Osteocyte (in vitro differentiated cells): ENCODE results near the gene DPEP2. TPM values are rescaled to one million over a fixed set of nuclear protein-coding genes. Genes with fewer than 3 reads are reported as not detected.
"Not testable (repeated sequence)": the region's sequence is repeated elsewhere in the genome, so short reads cannot be mapped to it uniquely, and the experiment has no call there.

ENCODE experiments used
- DNase-seq: peaks from one replicate; pipeline ENCODE4 v3.0.0; 2021; ENCODE audit warnings: mixed read lengths; ENCODE audit not compliant: unreplicated experiment; ENCODE audit errors: extremely low spot score
- H3K27ac Mint-ChIP-seq: one replicate; pipeline ENCODE4 v1.8.0; 2021; ENCODE audit warnings: mild to moderate bottlenecking, mixed read lengths; ENCODE audit not compliant: unreplicated experiment
- H3K27me3 Mint-ChIP-seq: one replicate; pipeline ENCODE4 v1.8.0; 2021; ENCODE audit warnings: mixed read lengths; ENCODE audit not compliant: unreplicated experiment
- H3K36me3 Mint-ChIP-seq: one replicate; pipeline ENCODE4 v1.8.0; 2021; ENCODE audit warnings: mixed read lengths; ENCODE audit not compliant: unreplicated experiment
- H3K4me1 Mint-ChIP-seq: one replicate; pipeline ENCODE4 v1.8.0; 2021; ENCODE audit warnings: mixed read lengths; ENCODE audit not compliant: unreplicated experiment
- H3K4me3 Mint-ChIP-seq: one replicate; pipeline ENCODE4 v1.8.0; 2021; ENCODE audit warnings: mild to moderate bottlenecking, moderate library complexity, mixed read lengths; ENCODE audit not compliant: unreplicated experiment
- H3K9me3 Mint-ChIP-seq: one replicate; pipeline ENCODE4 v1.8.0; 2021; ENCODE audit warnings: mixed read lengths; ENCODE audit not compliant: unreplicated experiment
- total RNA-seq: library from RNA; stranded (reverse); gene quantifications from 2 replicates; pipeline ENCODE4 v1.2.1, GENCODE V29; 2021
- TF ChIP-seq, protein P1 (sequence below): fragments of 200-600 bp; sonication (generic); IDR thresholded peaks from 2 replicates; pipeline ENCODE4 v1.5.0; 2021; ENCODE audit warnings: antibody characterized with exemption, mild to moderate bottlenecking, moderate library complexity

Gene DPEP2
- total RNA-seq, 1 donor from 2014 or later = not detected

GRCh38 chr16:68037841-68038597 is 38.7 kb upstream of the DPEP2 start:
- Mint-ChIP-seq H3K4me1 (no peaks in the 10 kb centered on the region), H3K36me3 (peaks cover 8% of the 10 kb centered on the region), H3K27ac (no peak overlapping the region), H3K27me3 (no peaks in the 10 kb centered on the region), H3K9me3 (no peaks in the 10 kb centered on the region), H3K4me3 (no peak overlapping the region)
- TF ChIP-seq, protein P1, sequence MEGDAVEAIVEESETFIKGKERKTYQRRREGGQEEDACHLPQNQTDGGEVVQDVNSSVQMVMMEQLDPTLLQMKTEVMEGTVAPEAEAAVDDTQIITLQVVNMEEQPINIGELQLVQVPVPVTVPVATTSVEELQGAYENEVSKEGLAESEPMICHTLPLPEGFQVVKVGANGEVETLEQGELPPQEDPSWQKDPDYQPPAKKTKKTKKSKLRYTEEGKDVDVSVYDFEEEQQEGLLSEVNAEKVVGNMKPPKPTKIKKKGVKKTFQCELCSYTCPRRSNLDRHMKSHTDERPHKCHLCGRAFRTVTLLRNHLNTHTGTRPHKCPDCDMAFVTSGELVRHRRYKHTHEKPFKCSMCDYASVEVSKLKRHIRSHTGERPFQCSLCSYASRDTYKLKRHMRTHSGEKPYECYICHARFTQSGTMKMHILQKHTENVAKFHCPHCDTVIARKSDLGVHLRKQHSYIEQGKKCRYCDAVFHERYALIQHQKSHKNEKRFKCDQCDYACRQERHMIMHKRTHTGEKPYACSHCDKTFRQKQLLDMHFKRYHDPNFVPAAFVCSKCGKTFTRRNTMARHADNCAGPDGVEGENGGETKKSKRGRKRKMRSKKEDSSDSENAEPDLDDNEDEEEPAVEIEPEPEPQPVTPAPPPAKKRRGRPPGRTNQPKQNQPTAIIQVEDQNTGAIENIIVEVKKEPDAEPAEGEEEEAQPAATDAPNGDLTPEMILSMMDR = no peak
- no peak for DNase-seq

DNA sequence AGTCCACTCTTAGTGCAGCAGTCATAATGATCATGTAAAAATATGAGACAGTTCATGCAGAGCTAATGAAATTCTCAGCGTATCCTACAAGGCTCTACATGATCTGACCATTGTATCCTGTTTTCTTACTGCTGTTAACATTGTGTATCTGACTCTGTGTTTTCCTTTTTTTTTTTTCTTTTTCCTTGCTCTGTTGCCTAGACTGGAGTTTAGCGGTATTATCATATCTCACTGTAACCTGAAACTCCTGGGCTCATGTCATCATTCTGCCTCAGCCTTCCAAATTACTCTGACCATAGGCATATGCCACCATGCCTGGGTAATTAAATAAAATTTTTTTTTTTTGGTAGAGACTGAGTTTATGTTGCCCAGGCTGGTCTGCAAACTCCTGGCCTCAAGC is 35.9 kb upstream of the DPEP2 start:
- TF ChIP-seq, protein P1 = no peak
- no peak overlapping the region for H3K4me3 Mint-ChIP-seq
- no peaks in the 10 kb centered on the region for H3K4me1 Mint-ChIP-seq
- no peaks in the 10 kb centered on the region for H3K9me3 Mint-ChIP-seq
- no peak for DNase-seq
- H3K36me3 Mint-ChIP-seq = peaks cover 10% of the 10 kb centered on the region
- peak overlapping the region; percentile 5 for H3K27ac Mint-ChIP-seq
- H3K27me3 Mint-ChIP-seq = no peaks in the 10 kb centered on the region

GRCh38 chr16:68033101-68033500 is 33.8 kb upstream of the DPEP2 start:
- Mint-ChIP-seq H3K4me1 (no peaks in the 10 kb centered on the region), H3K27ac (no peak overlapping the region), H3K36me3 (peaks cover 4% of the 10 kb centered on the region), H3K4me3 (no peak overlapping the region), H3K27me3 (no peaks in the 10 kb centered on the region), H3K9me3 (no peaks in the 10 kb centered on the region)
- TF ChIP-seq, protein P1 = no peak
- no peak for DNase-seq

DNA sequence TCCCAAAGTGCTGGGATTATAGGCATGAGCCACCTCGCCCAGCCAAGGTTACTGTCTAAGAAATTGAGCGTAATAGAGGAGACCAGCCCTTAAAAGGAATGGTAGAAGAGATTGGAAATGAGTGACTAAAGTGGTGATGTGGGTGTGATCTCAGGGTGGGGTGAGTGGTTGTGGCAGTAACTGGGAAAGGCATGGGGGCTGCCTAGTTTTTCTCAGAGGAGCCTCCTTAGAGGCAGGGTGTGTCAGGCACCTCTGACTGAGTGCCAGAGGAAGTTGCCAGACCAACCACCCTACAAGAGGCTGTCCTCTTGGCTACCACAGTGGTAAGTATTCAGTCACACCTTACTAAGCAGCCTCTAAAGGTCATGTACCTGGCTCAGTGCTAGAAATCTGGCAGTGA is 32.7 kb upstream of the DPEP2 start:
- no peak for DNase-seq
- no peak overlapping the region for H3K4me3 Mint-ChIP-seq

DNA sequence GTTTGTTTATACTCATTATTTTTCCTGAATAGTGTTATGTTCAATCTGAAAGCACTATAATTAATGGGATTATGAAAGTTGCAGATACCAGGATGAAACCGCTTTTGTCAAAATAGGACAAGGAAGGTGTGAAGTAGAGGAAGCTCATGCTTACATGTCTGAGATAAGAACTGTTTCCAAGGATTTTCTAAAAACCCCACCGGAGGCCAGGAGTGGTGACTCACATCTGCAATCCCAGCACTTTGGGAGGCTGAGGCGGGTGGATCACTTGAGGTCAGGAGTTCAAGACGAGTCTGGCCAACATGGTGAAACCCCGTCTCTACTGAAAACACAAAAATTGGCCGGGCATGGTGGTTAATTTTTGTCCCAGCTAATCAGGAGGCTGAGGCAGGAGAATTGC is 30.8 kb upstream of the DPEP2 start:
- H3K9me3 Mint-ChIP-seq, H3K4me3 Mint-ChIP-seq, H3K27me3 Mint-ChIP-seq, H3K27ac Mint-ChIP-seq, H3K4me1 Mint-ChIP-seq, H3K36me3 Mint-ChIP-seq, DNase-seq: not testable (repeated sequence)

More for the DNA sequence above, 32.7 kb upstream of the DPEP2 start:
- H3K9me3 Mint-ChIP-seq = no peaks in the 10 kb centered on the region
- TF ChIP-seq, protein P1 = no peak
- no peaks in the 10 kb centered on the region for H3K27me3 Mint-ChIP-seq
- H3K4me1 Mint-ChIP-seq = no peaks in the 10 kb centered on the region
- H3K27ac Mint-ChIP-seq = no peak overlapping the region
- peaks cover 11% of the 10 kb centered on the region for H3K36me3 Mint-ChIP-seq
